ENCODE measurements around the gene DNAH1.

GRCh38 chr3:52289338-52289746, 26.8 kb upstream of the DNAH1 start:
- TF ChIP-seq, protein P1, sequence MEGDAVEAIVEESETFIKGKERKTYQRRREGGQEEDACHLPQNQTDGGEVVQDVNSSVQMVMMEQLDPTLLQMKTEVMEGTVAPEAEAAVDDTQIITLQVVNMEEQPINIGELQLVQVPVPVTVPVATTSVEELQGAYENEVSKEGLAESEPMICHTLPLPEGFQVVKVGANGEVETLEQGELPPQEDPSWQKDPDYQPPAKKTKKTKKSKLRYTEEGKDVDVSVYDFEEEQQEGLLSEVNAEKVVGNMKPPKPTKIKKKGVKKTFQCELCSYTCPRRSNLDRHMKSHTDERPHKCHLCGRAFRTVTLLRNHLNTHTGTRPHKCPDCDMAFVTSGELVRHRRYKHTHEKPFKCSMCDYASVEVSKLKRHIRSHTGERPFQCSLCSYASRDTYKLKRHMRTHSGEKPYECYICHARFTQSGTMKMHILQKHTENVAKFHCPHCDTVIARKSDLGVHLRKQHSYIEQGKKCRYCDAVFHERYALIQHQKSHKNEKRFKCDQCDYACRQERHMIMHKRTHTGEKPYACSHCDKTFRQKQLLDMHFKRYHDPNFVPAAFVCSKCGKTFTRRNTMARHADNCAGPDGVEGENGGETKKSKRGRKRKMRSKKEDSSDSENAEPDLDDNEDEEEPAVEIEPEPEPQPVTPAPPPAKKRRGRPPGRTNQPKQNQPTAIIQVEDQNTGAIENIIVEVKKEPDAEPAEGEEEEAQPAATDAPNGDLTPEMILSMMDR (IDR thresholded peaks at IDR 0.05): no peak
- TF ChIP-seq EZH2 (IDR thresholded peaks at IDR 0.05): no peak
- TF ChIP-seq EZH2phosphoT487 (IDR thresholded peaks at IDR 0.05): no peak

All from neural progenitor cell (in vitro differentiated cells).